HepG2 (cell line): Measurements from ENCODE around the gene AGPAT3. TPM values are rescaled to one million over a fixed set of nuclear protein-coding genes. Genes with fewer than 3 reads are reported as not detected.

Experiments
- ATAC-seq: fragments of 200-7000 bp; cut with Tn5 transposase; 3 replicates; pipeline ENCODE4 v1.9.1; 2020; ENCODE audit warnings: mild to moderate bottlenecking, moderate library complexity
- BruUV-seq: library from RNA; stranded (reverse); fragments of 400-500 nt; replicated peaks from 2 replicates; lab custom pipeline; 2021; lab: Mats Ljungman, UMichigan
- CTCF ChIA-PET: fragments of 300-600 bp; formaldehyde crosslinking; extraction: SDS; loops from one replicate; lab custom pipeline; 2021; ENCODE audit warnings: low total read pairs, inconsistent platforms, low intra/inter-chr PET ratio; lab: Yijun Ruan, JAX
- POLR2A ChIA-PET: fragments of 350-600 bp; sonication (Branson Sonifier 250); formaldehyde crosslinking; loops from one replicate; lab custom pipeline; 2020; ENCODE audit warnings: antibody characterized with exemption, inconsistent platforms; lab: Yijun Ruan, JAX
- DNase-seq: peaks from one replicate; pipeline ENCODE4 v3.0.0-alpha.2; 2015; ENCODE audit warnings: low spot score
- FAIRE-seq: peaks from 3 replicates; lab custom pipeline; 2011; peaks lifted over from hg19 to GRCh38; lab: Jason Lieb, UNC
- H2AFZ ChIP-seq: one replicate; pipeline ENCODE4 v1.6.1; 2011; ENCODE audit warnings: low read length, inconsistent platforms
- H3K27ac ChIP-seq: fragments of 300-600 bp; 3 replicates; pipeline ENCODE4 v1.8.0; 2011; ENCODE audit warnings: mixed run types, mild to moderate bottlenecking, mixed read lengths, low read length, inconsistent platforms; ENCODE audit not compliant: insufficient read depth; ENCODE audit errors: extremely low read length
- H3K27me3 ChIP-seq, 2 experiments: fragments of 200-600 bp in 1 of 2; 2 replicates in 1 of 2; 3 replicates in 1 of 2; pipeline versions ENCODE4 v1.6.0 to v1.8.0; 2011; ENCODE audit warnings: low read length in 2 of 2, mild to moderate bottlenecking in 2 of 2, moderate library complexity in 2 of 2, inconsistent platforms in 1 of 2; ENCODE audit not compliant: insufficient read depth in 2 of 2, control insufficient read depth in 1 of 2
- H3K36me3 ChIP-seq, 2 experiments: fragments of 200-600 bp in 1 of 2; replicated peaks in 1 of 2; 2 replicates in 1 of 2; 3 replicates in 1 of 2; pipeline versions ENCODE4 v1.5.1 to v1.8.0; 2011; ENCODE audit warnings: low read length in 2 of 2, inconsistent platforms in 1 of 2; ENCODE audit not compliant: insufficient read depth in 2 of 2, control insufficient read depth in 1 of 2
- H3K4me1 ChIP-seq: 2 replicates; pipeline ENCODE4 v1.5.1; 2012; ENCODE audit warnings: low read length, inconsistent platforms; ENCODE audit not compliant: insufficient read depth
- H3K4me2 ChIP-seq: 2 replicates; pipeline ENCODE4 v1.6.0; 2011; ENCODE audit warnings: low read depth, low read length, inconsistent platforms
- H3K4me3 ChIP-seq, 3 experiments: fragments of 200-600 bp in 1 of 3; sonication (generic), shearing (Covaris generic) in 1 of 3; replicated peaks in 1 of 3; 2 replicates each; pipeline ENCODE4 v1.5.1; 2011 to 2016; ENCODE audit warnings: low read length in 3 of 3, inconsistent platforms in 2 of 3, low read depth in 2 of 3, mild to moderate bottlenecking in 2 of 3, control low read depth in 1 of 3, mixed read lengths in 1 of 3; ENCODE audit not compliant: insufficient read depth in 1 of 3
- H3K79me2 ChIP-seq: one replicate; pipeline ENCODE4 v1.6.1; 2011; ENCODE audit warnings: low read length, inconsistent platforms; ENCODE audit not compliant: insufficient read depth
- H3K9ac ChIP-seq: 2 replicates; pipeline ENCODE4 v1.6.0; 2011; ENCODE audit warnings: mild to moderate bottlenecking, low read depth, low read length, inconsistent platforms; ENCODE audit not compliant: insufficient read depth
- H3K9me3 ChIP-seq: 2 replicates; pipeline ENCODE4 v1.5.1; 2012; ENCODE audit warnings: mild to moderate bottlenecking, low read length
- H4K20me1 ChIP-seq: 2 replicates; pipeline ENCODE4 v1.6.0; 2011; ENCODE audit warnings: inconsistent platforms, mild to moderate bottlenecking, low read length, moderate library complexity; ENCODE audit not compliant: insufficient read depth
- ARHGAP35 ChIP-seq: sonication (generic); formaldehyde crosslinking; IDR thresholded peaks from 2 replicates; pipeline ENCODE4 v1.9.0; 2022; ENCODE audit warnings: mild to moderate bottlenecking, inconsistent platforms, moderate library complexity, missing genetic modification reagents, borderline replicate concordance
- CEBPB ChIP-seq: IDR thresholded peaks from 2 replicates; pipeline ENCODE4 v1.6.1; 2011; ENCODE audit warnings: low read depth, low read length, improper control_type of control experiment, borderline replicate concordance
- KMT2B ChIP-seq: IDR thresholded peaks from 2 replicates; pipeline ENCODE4 v1.6.1; 2016; ENCODE audit warnings: missing genetic modification reagents, missing compliant biosample characterization
- NR2F6 ChIP-seq, 2 experiments: IDR thresholded peaks; 2 replicates each; pipeline ENCODE4 v1.6.1; 2016; ENCODE audit warnings: antibody characterized with exemption in 1 of 2, mild to moderate bottlenecking in 1 of 2
- STAG1 ChIP-seq: sonication (generic); formaldehyde crosslinking; IDR thresholded peaks from 2 replicates; pipeline ENCODE4 v1.4.0; 2020; ENCODE audit warnings: missing genetic modification reagents
- ZBTB4 ChIP-seq: sonication (generic); formaldehyde crosslinking; IDR thresholded peaks from 2 replicates; pipeline ENCODE4 v1.4.0; 2020; ENCODE audit warnings: missing genetic modification reagents, mild to moderate bottlenecking, borderline replicate concordance
- ZFX ChIP-seq: sonication (generic); formaldehyde crosslinking; IDR thresholded peaks from 2 replicates; pipeline ENCODE4 v1.4.0; 2020; ENCODE audit warnings: mild to moderate bottlenecking, low read depth, missing genetic modification reagents, moderate library complexity
- WGBS: methylation state at CpG from one replicate; pipeline ENCODE4 v1.1.6; 2017; ENCODE audit warnings: low lambda C conversion rate; 5-methylcytosine and 5-hydroxymethylcytosine counted together
- in situ Hi-C: cut with HindIII; loops from 2 replicates; pipeline ENCODE4 v1.10.0; 2017; ENCODE audit warnings: low pct_unique_long_range_greater_than_20kb; ENCODE audit not compliant: extremely low pct_ligation_motif_present
- intact Hi-C: fragments of 100-400 bp; cut with micrococcal nuclease; formaldehyde crosslinking; loops from one replicate; pipeline ENCODE4 v1.10.0; 2022; ENCODE audit not compliant: unreplicated experiment
- polyA plus RNA-seq, 8 experiments: library from polyadenylated mRNA; depleted of rRNA in 3 of 8; stranded (reverse) in 7 of 8; unstranded in 1 of 8; fragments of >200 nt; fragmentation: Illumina TruSeq in 4 of 8; extraction: Trizol in 4 of 8; gene quantifications; 2 replicates each; pipeline versions ENCODE4 v1.2.1 to v1.2.3, GENCODE V29; 2011 to 2016; ENCODE audit warnings: low read depth in 4 of 8, missing spikeins in 1 of 8, mixed read lengths in 1 of 8; ENCODE audit not compliant: insufficient read depth in 1 of 8
- total RNA-seq, 5 experiments: library from RNA; depleted of rRNA; stranded (reverse); fragments of >200 nt; fragmentation: Illumina TruSeq; extraction: Trizol; gene quantifications; 2 replicates each; pipeline ENCODE4 v1.2.3, GENCODE V29; 2016; ENCODE audit warnings: low read depth in 1 of 5

The AGPAT3 gene
- total and polyA plus RNA-seq, 2 of the 13 experiments (the other 11 are each of a cell fraction or from before 2014, with no cell fraction given) = 32.2 to 54.4 TPM

DNA sequence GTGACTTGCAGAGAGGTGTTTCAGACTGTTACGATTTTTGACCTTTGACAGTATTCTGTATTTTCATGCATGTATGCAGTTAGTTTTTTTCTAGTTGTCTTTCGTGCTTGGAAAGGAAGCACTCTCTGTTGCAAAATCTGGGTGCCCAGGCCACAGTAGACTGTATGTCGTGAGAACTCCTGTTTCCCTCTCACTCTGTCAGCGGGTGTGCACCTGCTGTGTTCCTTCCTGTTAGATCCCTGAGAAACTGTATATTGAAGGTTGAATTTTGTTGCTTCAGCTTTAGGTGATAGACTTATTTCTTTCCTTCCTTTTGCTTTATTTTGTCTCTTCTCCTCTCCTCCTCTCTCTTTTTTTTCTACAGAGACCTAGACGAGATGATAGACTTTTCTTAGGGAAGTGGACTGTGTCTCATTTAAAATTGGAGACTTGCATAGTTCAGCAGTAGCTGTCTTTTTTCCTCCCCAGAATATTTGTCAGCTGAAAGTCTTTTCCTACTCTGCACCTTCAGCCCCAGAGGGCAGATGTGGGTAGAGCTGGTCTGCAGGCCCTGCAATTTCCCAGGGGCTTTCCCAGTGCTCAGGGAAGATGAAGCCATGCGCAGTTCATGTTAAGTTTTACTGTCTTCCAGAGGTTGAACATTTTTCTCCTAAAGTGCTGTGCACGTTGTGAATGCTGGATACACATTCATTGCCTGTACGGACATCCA lies 148.5 kb downstream of the AGPAT3 start:
- WGBS = 11% methylated on average over 8 of the region's 8 CpGs
- Histone ChIP-seq H3K36me3 (no peaks in the 10 kb centered on the region), H3K9ac (peak overlapping the region; percentile 84), H3K9me3 (no peaks in the 10 kb centered on the region), H3K4me1 (peaks cover 54% of the 10 kb centered on the region), H4K20me1 (0 out of 2 replicates have a peak, but pooled peaks cover 10% of the 10 kb centered on the region), H3K4me2 (peak overlapping the region; percentile 90), H3K27me3 (no peaks in the 10 kb centered on the region; a peak in 1 of 5 replicates), H3K27ac (peak overlapping the region; percentile 92), H2AFZ (no peak overlapping the region), H3K79me2 (peaks cover 57% of the 10 kb centered on the region), H3K4me3 (peak overlapping the region; percentile 80 to 85 (median 83))
- in situ Hi-C loops (no loop called here), intact Hi-C loops (loop anchor here (1.0 kb wide), 1 partner anchor 54 kb away; no protein-coding TSS in a partner anchor)
- ATAC-seq (peak; percentile 24; the same call in 2 of the 3 replicates), DNase-seq (no peak), FAIRE-seq (no peak)
- TF ChIP-seq STAG1 = 0 out of 2 replicates have a peak, but pooled peaks have one; percentile 8
- TF ChIP-seq KMT2B (CRISPR knock-in tag) = peak; percentile 34; the same call in 1 of the 2 replicates
- no peak for TF ChIP-seq ARHGAP35
- 0 out of 2 replicates have a peak, but pooled peaks have one; percentile 12 for TF ChIP-seq CEBPB
- TF ChIP-seq NR2F6 (IDR thresholded peaks at IDR 0.05) = 0 out of 2 replicates have a peak, but pooled peaks have one; percentile 3
- TF ChIP-seq NR2F6 (CRISPR knock-in tag; IDR thresholded peaks at IDR 0.05) = no peak
- TF ChIP-seq ZBTB4 (CRISPR knock-in tag) = no peak
- TF ChIP-seq ZFX (CRISPR knock-in tag) = 0 out of 2 replicates have a peak, but pooled peaks have one; percentile 9
- POLR2A ChIA-PET = no interaction called here
- TSS peak; percentile 54 for BruUV-seq
- CTCF ChIA-PET = no interaction called here
